Stimulated activated CD4-positive, alpha-beta T cell treated with anti-CD3 and anti-CD28 coated beads, Interleukin-12 subunit alpha, Interleukin-12 subunit beta, amount 100 ng/mL, for 24 hours (primary cell): Measurements from ENCODE around the gene LARP1.

Experiments used
- DNase-seq, 2 experiments: peaks; one replicate each; pipeline ENCODE4 v3.0.0-alpha.2; 2020; ENCODE audit warnings: low read depth in 2 of 2

Gene LARP1

GRCh38 chr5:154858297-154858971 is 103.3 kb downstream of the LARP1 start, which contains the start of gene CNOT8:
Gene CNOT8, plus strand, starts transcription at chr5:154858627. Its CDS starts 4,652 bp downstream, at chr5:154863279.
- peak; percentile 95 to 96 for DNase-seq

GRCh38 chr5:154858972-154859871 is 104.0 kb downstream of the LARP1 start:
- DNase-seq, result no peak

- no peak for DNase-seq
These were observed 104.9 kb downstream of the LARP1 start for GRCh38 chr5:154860123-154860522.

- no peak for DNase-seq
These were observed 105.6 kb downstream of the LARP1 start for GRCh38 chr5:154860765-154861164.

GRCh38 chr5:154861946-154862345 is 106.8 kb downstream of the LARP1 start:
- DNase-seq, result no peak

- DNase-seq, result no peak
These were observed 107.6 kb downstream of the LARP1 start for GRCh38 chr5:154862766-154863165.

GRCh38 chr5:154863291-154864080 is 108.3 kb downstream of the LARP1 start:
- DNase-seq, result no peak

GRCh38 chr5:154865466-154866184 is 110.4 kb downstream of the LARP1 start:
- DNase-seq, result no peak

GRCh38 chr5:154866841-154867240 is 111.7 kb downstream of the LARP1 start:
- DNase-seq, result no peak
